Measurements from ENCODE around the gene SLC7A6OS. TPM values are rescaled to one million over a fixed set of nuclear protein-coding genes. Genes with fewer than 3 reads are reported as not detected.

The SLC7A6OS gene
- total and polyA plus RNA-seq, 10 of the 15 experiments (the other 5 are each of a cell fraction or from before 2014, with no cell fraction given), result 2.9 to 27.4 (median 16.9) TPM

GRCh38 chr16:68338326-68339119 lies 27.8 kb upstream of the SLC7A6OS start (continued):
- TF ChIP-seq ZBTB33 (IDR thresholded peaks at IDR 0.05) (no peak), NR2C2 (IDR thresholded peaks at IDR 0.05; ENCODE audit: borderline replicate concordance, control insufficient read depth, insufficient read length, low read depth) (no peak), ZNF217 (IDR thresholded peaks at IDR 0.05) (no peak), IRF5 (IDR thresholded peaks at IDR 0.05; ENCODE audit: borderline replicate concordance) (no peak), CBX5 (IDR thresholded peaks at IDR 0.05; ENCODE audit: low read depth) (no peak), RELA (IDR thresholded peaks at IDR 0.05; ENCODE audit: borderline replicate concordance, partially characterized antibody) (no peak), TCF12 (IDR thresholded peaks at IDR 0.05; ENCODE audit: low read depth, low read length) (no peak), IKZF2 (IDR thresholded peaks at IDR 0.05) (no peak)

GRCh38 chr16:68335175-68335574 lies 24.4 kb upstream of the SLC7A6OS start:
- DNase-seq (ENCODE audit: low read depth, low spot score), result no peak
- H3K9ac ChIP-seq (ENCODE audit: control insufficient read depth, insufficient read depth, low read length), result no peak overlapping the region
- ChIA-PET CTCF (interaction anchor here (0.8 to 21.7 kb wide), 2 partner anchors 8 to 74 kb away, joined by 3 to 747 read pairs; partner anchors contain the start of gene SLC7A6), SMC1A (ENCODE audit: uncharacterized antibody, unreplicated experiment) (interaction anchor here (1.1 to 1.6 kb wide), 3 partner anchors 13 to 73 kb away, joined by 3 to 4 read pairs (median 3); no protein-coding TSS in a partner anchor), RAD21 (ENCODE audit: unreplicated experiment) (interaction anchor here (0.6 to 2.3 kb wide), 3 partner anchors 73 to 465 kb away, joined by 3 to 11 read pairs (median 8); no protein-coding TSS in a partner anchor), POLR2A (interaction anchor here (0.6 to 1.1 kb wide), 2 partner anchors 14 to 73 kb away, joined by 3 to 4 read pairs; no protein-coding TSS in a partner anchor)
- no peaks in the 10 kb centered on the region for H4K20me1 ChIP-seq (ENCODE audit: control insufficient read depth, insufficient read depth)
- intact Hi-C loops (cut with micrococcal nuclease; ENCODE audit: unreplicated experiment), result no loop called here
- WGBS (ENCODE audit: insufficient coverage, insufficient replicate concordance, low lambda C conversion rate, missing lambda C conversion rate), result 94% methylated on average over 5 of the region's 5 CpGs
- no peak overlapping the region for H3K4me2 ChIP-seq (ENCODE audit: control insufficient read depth, insufficient read depth)
- FAIRE-seq, result no peak
- peaks cover 22 to 36% of the 10 kb centered on the region in 2 experiments; a peak in 3 of 4 replicates for H3K36me3 ChIP-seq (ENCODE audit: control insufficient read depth in 2 of 2, insufficient read depth in 2 of 2, low read length in 1 of 2)
- peaks cover 8% of the 10 kb centered on the region for H3K4me1 ChIP-seq (ENCODE audit: control insufficient read depth, insufficient read depth, low read length)
- H2AFZ ChIP-seq (ENCODE audit: control insufficient read depth, low read depth, low read length), result no peak overlapping the region
- no peaks in the 10 kb centered on the region for H3K27me3 ChIP-seq (replicated peaks in 1 of 2; ENCODE audit: control insufficient read depth in 2 of 2, insufficient read depth in 2 of 2, low read length in 1 of 2)
- no peaks in the 10 kb centered on the region for H3K79me2 ChIP-seq (ENCODE audit: control insufficient read depth, insufficient read depth, low read length)
- no peaks in the 10 kb centered on the region for H3K9me3 ChIP-seq (replicated peaks; ENCODE audit: control insufficient read depth, insufficient read depth, low read length)
- no peak for ATAC-seq
- BruUV-seq (replicated peaks), result no TSS peak
- no peak overlapping the region for H3K27ac ChIP-seq (ENCODE audit: control insufficient read depth, insufficient read depth)
- in situ Hi-C loops (cut with MboI), result no loop called here
- H3K4me3 ChIP-seq, result no peak overlapping the region
- TF ChIP-seq NRF1 (conservative IDR thresholded peaks at IDR 0.05; ENCODE audit: low read depth, low read length) (no peak), BRCA1 (IDR thresholded peaks at IDR 0.05; ENCODE audit: low read depth, low read length) (no peak), TCF12 (IDR thresholded peaks at IDR 0.05; ENCODE audit: low read depth, low read length) (no peak), CEBPB (IDR thresholded peaks at IDR 0.05; ENCODE audit: borderline replicate concordance in 1 of 2, low read depth in 2 of 2, low read length in 2 of 2) (no peak), RCOR1 (conservative IDR thresholded peaks at IDR 0.05; ENCODE audit: low read depth, low read length) (no peak), SREBF1 (IDR thresholded peaks at IDR 0.05; ENCODE audit: low read length) (no peak), ASH2L (IDR thresholded peaks at IDR 0.05; ENCODE audit: borderline replicate concordance, low read depth) (no peak), RELB (IDR thresholded peaks at IDR 0.05; ENCODE audit: low read depth) (no peak), HDAC6 (IDR thresholded peaks at IDR 0.05; ENCODE audit: unreplicated experiment) (no peak), ZNF207 (IDR thresholded peaks at IDR 0.05; ENCODE audit: borderline replicate concordance) (no peak), PAX8 (IDR thresholded peaks at IDR 0.05) (no peak)
